ENCODE data around the gene JUN.

DNA sequence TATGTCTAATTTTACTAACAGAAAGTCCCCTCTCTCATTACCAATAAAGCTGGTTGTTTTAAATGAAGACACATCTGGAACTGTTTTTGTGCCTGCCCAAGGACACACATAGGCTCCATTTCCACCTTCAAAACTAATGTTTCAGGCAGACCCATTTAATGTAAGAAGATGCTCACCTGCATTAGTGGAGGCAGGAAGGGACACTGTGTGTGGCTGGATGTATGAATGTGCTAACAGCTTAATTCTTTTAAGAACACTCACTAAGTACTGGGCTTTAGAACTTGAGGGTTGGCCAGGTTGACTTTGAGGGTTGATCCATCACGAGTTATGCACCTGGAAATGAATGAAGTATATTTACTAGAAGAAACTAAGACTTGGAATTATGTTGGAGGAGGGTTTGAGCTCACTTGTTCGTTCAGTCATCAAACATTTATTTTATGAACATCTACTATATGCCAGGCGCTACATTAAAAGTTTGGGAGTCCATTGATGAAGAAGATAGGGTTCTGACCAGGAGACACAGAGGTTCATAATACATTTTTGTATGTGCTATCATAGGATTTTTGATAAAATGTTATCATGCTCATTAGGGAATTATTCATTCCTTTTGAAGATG is 5.4 kb downstream of the JUN start:
- TF ChIP-seq, protein P1, sequence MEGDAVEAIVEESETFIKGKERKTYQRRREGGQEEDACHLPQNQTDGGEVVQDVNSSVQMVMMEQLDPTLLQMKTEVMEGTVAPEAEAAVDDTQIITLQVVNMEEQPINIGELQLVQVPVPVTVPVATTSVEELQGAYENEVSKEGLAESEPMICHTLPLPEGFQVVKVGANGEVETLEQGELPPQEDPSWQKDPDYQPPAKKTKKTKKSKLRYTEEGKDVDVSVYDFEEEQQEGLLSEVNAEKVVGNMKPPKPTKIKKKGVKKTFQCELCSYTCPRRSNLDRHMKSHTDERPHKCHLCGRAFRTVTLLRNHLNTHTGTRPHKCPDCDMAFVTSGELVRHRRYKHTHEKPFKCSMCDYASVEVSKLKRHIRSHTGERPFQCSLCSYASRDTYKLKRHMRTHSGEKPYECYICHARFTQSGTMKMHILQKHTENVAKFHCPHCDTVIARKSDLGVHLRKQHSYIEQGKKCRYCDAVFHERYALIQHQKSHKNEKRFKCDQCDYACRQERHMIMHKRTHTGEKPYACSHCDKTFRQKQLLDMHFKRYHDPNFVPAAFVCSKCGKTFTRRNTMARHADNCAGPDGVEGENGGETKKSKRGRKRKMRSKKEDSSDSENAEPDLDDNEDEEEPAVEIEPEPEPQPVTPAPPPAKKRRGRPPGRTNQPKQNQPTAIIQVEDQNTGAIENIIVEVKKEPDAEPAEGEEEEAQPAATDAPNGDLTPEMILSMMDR (IDR thresholded peaks at IDR 0.05 in 4 of 5, conservative IDR thresholded peaks at IDR 0.05 in 1 of 5), result no peak
- TF ChIP-seq POLR2A (IDR thresholded peaks at IDR 0.05), result no peak
